Left colon (tissue), 2 donors: Measurements from ENCODE around the gene AHRR. TPM values are rescaled to one million over a fixed set of nuclear protein-coding genes. Genes with fewer than 3 reads are reported as not detected.

Experiments
- ATAC-seq: fragments of 200-7000 bp; cut with Tn5 transposase; one replicate; pipeline ENCODE4 v1.9.1; 2020; ENCODE audit warnings: mild to moderate bottlenecking, moderate library complexity
- DNase-seq, 2 donors: peaks; one replicate each; pipeline ENCODE4 v3.0.0-alpha.2; 2020
- intact Hi-C, 2 donors: fragments of 100-400 bp; cut with DNase I in 1 of 2; cut with micrococcal nuclease in 1 of 2; formaldehyde crosslinking; loops; one replicate each; pipeline versions ENCODE4 v1.11.2 to v1.14.0; 2022; cut with DNase I, micrococcal nuclease
- total RNA-seq, 2 donors: library from RNA; stranded (reverse); fragmentation: NEBNext Ultra II Directional; extraction: Animal tissue kit (Norgen Biotek cat#: 25700); gene quantifications; one replicate each; pipeline ENCODE4 v1.2.1, GENCODE V29; 2021
- donor health status: DM: no; HTN: no; CAD: no.
- donor health status: DM: yes; HTN: yes; CAD: no.

AHRR gene
- total RNA-seq, 2 donors from 2014 or later, result 1.6 to 3.3 TPM

GRCh38 chr5:437281-437771 is 115.8 kb downstream of the AHRR start:
- ATAC-seq (no peak), DNase-seq (peak in 1 of 2 donors; percentile 17)
- intact Hi-C loops, result loop anchor here in 1 of 2 donors (10.0 kb wide), 1 partner anchor 123 kb away; no protein-coding TSS in a partner anchor

GRCh38 chr5:438481-438981 is 117.0 kb downstream of the AHRR start:
- intact Hi-C loops, result loop anchor here in 1 of 2 donors (10.0 kb wide), 1 partner anchor 124 kb away; no protein-coding TSS in a partner anchor
- DNase-seq, result peak in 1 of 2 donors; percentile 20
- ATAC-seq, result no peak

DNA sequence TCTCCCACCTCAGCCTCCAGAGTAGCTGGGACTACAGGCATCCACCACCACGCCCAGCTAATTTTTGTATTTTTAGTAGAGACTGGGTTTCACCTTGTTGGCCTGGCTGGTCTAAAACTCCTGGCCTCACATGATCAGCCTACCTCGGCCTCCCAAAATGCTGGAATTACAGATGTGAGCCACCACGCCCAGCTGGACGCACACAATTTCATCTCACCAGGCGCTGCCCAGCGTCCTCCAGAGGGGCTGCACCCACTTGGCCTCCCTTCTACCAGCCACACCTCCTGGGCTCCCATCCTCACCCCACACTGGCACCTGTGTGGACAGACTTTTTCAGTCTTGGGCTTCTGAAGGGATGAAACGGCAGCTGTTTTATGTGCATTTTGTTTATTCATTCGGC is 117.7 kb downstream of the AHRR start:
- ATAC-seq (no peak), DNase-seq (peak in 1 of 2 donors; percentile 15)
- intact Hi-C loops, result loop anchor here in 1 of 2 donors (10.0 kb wide), 1 partner anchor 124 kb away; no protein-coding TSS in a partner anchor

DNA sequence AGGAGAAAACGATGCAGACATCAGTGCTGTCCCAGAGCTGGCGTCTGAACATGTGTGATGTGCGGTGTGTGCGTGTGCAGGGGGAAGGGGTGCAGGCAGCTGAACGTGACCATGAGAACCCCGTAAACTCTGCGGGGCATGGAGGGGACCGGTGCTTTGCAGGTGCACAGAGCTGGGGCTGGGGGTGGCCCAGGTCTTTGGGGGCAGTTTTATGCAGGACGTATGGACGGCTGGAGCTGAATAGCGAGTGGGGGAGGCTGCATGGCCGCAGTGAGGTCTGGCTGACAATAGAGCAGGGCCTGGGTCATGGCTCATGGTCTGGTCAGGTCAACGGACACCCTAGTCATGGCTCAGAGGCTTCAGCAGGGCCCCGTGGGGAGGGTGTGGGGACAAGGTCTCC is 118.1 kb downstream of the AHRR start:
- ATAC-seq (no peak), DNase-seq (peak in 1 of 2 donors; percentile 23)
- intact Hi-C loops, result loop anchor here in 1 of 2 donors (10.0 kb wide), 1 partner anchor 125 kb away; no protein-coding TSS in a partner anchor

DNA sequence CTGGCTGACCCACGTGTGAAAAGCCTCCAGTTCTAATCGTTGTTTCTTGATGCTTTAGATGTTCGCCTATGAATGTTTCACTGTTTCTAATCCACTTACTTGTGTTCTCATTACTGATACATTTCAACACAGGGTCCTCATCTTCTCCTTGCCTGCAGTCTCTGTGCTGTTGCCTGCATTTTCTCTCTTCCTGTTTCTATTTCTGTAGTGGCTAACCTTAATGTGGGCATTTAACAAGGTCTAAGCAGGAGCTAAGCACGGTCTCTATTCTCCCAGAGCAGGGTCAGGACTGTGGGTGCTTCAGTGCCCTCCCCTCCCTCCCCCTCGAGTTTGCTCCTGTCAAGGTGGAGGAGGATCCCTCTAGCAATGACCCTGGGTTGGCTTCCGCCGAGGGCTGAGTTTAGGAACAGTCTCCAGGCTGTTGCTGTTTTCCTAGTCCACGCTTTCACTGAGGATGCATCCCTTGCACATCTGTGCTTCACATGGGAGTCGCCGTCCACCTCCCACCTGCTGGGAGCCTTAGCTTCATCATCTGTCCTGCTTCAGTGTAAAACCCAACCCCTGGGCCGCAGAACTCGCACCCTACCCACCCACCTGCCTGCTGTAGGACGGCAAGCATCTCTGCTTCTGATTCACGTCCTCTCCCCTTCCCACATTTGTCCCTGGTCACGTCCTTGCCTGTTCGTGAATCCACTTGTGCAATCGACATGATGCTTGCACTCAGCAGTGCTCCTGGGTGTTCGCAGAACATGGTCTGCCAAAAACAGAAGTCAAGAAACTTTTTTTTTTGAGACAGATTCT is 119.1 kb downstream of the AHRR start:
- intact Hi-C loops, result no loop called here
- ATAC-seq (no peak), DNase-seq (peak in 1 of 2 donors; percentile 27)

- DNase-seq, result no peak
- intact Hi-C loops, result no loop called here
- ATAC-seq, result no peak
Observed at GRCh38 chr5:441996-442334, 120.5 kb downstream of the AHRR start.

GRCh38 chr5:442335-443238 is 121.1 kb downstream of the AHRR start, which contains the start of gene EXOC3:
Gene EXOC3 (plus strand): TSS chr5:443176. CDS start chr5:446206, 3,030 bp downstream.
- DNase-seq (peak; percentile 67 to 81), ATAC-seq (peak; percentile 93)
- intact Hi-C loops, result no loop called here

DNA sequence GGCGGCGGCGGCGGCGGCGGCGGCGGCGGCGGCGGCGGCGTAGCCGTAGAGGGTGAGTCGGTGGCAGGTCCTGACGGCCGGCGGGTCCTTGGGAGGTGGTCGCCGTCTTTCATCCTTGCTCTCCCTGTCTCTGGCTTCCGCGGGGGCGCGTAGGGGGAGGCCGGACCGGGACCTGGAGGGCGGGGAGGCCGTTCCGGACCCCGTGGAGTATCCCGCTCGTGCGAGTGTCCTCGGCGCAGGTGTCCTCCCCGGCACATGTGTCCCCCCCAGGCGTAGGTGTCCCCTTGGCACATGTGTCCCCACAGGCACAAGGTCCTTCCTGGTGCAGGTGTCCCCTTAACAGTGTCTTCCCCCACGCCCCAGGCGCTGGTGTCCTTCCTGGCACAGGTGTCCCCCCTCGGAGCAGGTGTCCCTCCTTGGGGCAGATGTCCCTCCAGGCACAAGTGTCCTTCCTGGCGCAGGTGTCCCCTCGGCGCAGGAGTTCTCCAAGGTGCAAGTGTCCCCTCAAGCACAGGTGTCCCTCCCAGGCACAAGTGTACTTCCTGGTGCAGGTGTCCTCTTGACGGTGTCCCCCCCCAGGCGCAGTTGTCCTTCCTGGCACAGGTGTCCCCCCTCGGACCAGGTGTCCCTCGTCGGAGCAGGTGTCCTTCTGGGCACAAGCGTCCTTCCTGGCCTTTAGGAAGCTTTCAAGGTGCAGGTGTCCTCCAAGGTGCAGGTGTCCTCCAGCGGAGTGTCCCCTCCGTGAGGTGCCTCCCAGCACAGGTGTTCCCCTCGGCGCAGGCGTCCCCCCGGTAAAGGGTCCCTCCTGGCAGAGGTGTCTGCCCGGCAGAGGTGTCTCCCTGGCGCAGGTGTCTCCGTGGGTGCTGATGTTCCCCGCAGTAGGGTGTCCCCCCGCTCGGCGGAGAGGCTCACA is 122.0 kb downstream of the AHRR start:
- intact Hi-C loops, result no loop called here
- DNase-seq (peak in 1 of 2 donors; percentile 43), ATAC-seq (peak; percentile 43)

DNA sequence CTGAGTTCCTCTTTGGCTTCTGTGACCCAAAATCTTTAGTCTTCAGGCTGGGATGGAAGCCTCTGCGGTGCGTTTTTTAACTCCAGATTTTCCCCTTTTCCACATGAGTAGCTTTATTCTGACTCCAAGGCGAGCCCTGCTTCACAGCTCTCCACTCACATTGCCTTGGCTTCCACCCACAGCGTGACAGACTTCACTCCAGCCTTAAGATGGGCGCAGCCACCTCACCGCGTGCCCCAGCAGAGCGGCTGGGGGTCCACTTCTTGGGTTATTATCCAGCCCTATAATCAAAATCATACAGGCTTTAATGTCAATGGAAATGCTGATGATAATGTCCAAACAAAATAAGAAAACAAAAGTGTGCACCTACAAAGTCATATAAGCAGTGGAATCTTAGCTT is 122.7 kb downstream of the AHRR start:
- DNase-seq (peak in 1 of 2 donors; percentile 9), ATAC-seq (no peak)
- intact Hi-C loops, result no loop called here

DNA sequence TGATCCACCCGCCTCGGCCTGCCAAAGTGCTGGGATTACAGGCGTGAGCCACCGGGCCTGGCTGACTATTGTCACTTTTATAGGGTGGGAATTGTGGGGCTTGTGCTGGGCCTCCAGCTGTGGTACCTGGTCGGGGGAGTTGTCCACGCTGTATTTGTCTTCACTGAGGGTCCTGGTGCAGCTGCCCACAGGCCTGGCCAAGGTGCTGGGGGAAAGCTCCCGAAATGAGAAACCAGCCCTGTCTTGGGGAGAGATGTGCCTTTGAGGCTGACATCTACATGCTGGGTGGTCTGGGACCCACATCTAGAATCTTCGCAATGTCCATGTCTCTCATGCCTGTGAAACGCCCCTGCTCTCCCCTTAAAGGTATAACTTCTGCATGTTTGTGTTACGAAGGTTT is 124.1 kb downstream of the AHRR start:
- DNase-seq (peak in 1 of 2 donors; percentile 16), ATAC-seq (no peak)
- intact Hi-C loops, result no loop called here

GRCh38 chr5:446066-446882 is 124.8 kb downstream of the AHRR start:
- intact Hi-C loops, result no loop called here
- peak in 1 of 2 donors; percentile 8 for DNase-seq
- no peak for ATAC-seq

- DNase-seq (peak in 1 of 2 donors; percentile 16), ATAC-seq (no peak)
- intact Hi-C loops, result no loop called here
Observed at GRCh38 chr5:446883-447263, 125.4 kb downstream of the AHRR start.

- intact Hi-C loops, result no loop called here
- ATAC-seq (no peak), DNase-seq (no peak)
Observed at GRCh38 chr5:447501-447900, 126.0 kb downstream of the AHRR start.

DNA sequence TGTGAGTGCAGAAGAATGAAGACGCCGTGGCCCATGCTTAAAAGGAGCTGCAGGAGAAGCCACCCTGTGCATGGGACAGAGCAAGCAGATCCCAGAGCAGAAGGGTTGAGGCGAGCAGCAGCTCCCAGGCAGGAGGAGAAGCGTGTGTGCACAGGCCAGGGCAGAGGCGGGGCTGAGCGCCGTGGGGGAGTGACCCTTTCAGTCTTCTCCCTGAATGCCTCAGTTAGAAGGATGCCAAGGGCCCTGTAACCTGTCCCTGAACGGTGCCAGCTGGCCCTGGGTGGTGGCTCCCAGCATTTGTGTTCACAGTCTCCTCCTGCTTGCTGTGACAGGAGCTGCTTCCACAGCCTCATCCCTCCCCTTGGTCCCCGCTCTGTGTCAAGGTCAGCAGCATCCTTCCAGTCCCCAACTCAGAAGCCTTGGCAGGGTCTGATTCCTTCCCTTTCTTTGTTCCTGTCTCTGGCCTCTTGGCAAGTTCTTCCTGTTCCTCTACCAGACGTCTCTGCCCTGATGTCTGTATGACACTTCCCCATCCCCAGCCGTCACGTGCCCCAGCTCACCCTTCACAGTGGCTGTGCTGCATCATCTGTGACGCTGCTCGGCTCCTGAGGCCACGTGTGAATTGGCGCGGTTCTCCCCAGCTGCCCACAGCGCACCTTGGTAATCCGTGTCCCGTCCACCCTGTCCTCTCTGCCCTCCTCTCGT is 126.7 kb downstream of the AHRR start:
- DNase-seq (peak in 1 of 2 donors; percentile 35), ATAC-seq (no peak)
- intact Hi-C loops, result no loop called here

- intact Hi-C loops, result no loop called here
- no peak for DNase-seq
Observed at GRCh38 chr5:448766-449090, 127.2 kb downstream of the AHRR start.

GRCh38 chr5:449151-449550 is 127.6 kb downstream of the AHRR start:
- ATAC-seq (no peak), DNase-seq (no peak)
- intact Hi-C loops, result no loop called here

More at GRCh38 chr5:448766-449090, 127.2 kb downstream of the AHRR start:
- no peak for ATAC-seq
